AG10803 (cell line): ENCODE results near the gene SORL1-AS1.

Experiments used
- DNase-seq: peaks from one replicate; pipeline ENCODE4 v3.0.0; 2010; ENCODE audit warnings: low read depth
- H3K4me3 ChIP-seq: 2 replicates; pipeline ENCODE4 v1.5.1; 2011; ENCODE audit warnings: mild to moderate bottlenecking, low read length, control low read depth
- TF ChIP-seq, protein P1 (sequence below): conservative IDR thresholded peaks from 2 replicates; pipeline ENCODE4 v1.5.1; 2011; ENCODE audit warnings: mild to moderate bottlenecking, low read length, control low read depth, inconsistent platforms

SORL1-AS1 gene

DNA sequence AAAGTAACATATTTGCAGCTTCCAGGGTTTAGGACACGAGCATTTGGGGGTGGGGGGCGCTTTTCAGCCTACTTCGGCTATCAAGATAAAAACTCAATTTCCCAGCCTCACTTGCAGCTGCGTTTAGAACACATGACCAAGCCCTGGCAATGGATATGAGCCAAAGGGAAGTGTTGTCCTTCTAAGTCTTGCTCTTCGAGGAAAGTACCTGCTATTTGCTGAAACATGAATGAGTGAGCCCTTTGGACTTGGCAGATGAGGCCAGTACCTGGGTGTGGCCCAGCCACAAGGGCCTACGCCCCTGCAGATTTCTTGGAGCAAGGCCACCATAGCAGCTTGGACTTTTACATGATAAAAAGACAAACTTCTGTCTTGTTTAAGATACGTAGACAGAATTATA is 60.9 kb downstream of the SORL1-AS1 start:
- H3K4me3 ChIP-seq = no peak overlapping the region
- no peak for DNase-seq
- TF ChIP-seq, protein P1, sequence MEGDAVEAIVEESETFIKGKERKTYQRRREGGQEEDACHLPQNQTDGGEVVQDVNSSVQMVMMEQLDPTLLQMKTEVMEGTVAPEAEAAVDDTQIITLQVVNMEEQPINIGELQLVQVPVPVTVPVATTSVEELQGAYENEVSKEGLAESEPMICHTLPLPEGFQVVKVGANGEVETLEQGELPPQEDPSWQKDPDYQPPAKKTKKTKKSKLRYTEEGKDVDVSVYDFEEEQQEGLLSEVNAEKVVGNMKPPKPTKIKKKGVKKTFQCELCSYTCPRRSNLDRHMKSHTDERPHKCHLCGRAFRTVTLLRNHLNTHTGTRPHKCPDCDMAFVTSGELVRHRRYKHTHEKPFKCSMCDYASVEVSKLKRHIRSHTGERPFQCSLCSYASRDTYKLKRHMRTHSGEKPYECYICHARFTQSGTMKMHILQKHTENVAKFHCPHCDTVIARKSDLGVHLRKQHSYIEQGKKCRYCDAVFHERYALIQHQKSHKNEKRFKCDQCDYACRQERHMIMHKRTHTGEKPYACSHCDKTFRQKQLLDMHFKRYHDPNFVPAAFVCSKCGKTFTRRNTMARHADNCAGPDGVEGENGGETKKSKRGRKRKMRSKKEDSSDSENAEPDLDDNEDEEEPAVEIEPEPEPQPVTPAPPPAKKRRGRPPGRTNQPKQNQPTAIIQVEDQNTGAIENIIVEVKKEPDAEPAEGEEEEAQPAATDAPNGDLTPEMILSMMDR = no peak

DNA sequence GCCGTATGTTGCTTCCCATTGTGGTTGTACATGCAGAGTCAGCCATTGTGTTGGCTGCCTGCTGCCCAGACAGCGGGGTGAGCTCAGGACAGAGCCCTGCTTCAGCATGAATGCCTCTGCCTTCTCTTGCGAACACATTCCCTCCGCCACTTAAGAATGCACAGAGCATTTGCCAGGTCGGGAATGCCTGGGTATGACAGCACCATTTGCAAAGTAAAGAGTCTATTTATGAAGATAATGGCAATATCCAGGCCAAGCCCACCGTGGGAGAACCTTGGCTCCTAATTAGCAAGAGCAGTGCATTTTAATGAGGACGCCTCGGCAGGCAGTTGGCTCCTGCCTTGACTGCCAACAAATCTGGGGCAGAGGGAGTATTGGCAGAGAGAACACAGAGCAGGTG is 63.1 kb downstream of the SORL1-AS1 start:
- H3K4me3 ChIP-seq = no peak overlapping the region
- TF ChIP-seq, protein P1 = no peak
- DNase-seq = peak; percentile 15
